ENCODE data around the gene NPIPB8. TPM values are rescaled to one million over a fixed set of nuclear protein-coding genes. Genes with fewer than 3 reads are reported as not detected.
A peak's percentile ranks its signal among the peaks of the same experiment; 100 is the strongest.

NPIPB8 gene
- total and polyA plus RNA-seq, 2 of the 13 experiments (the other 11 are each of a cell fraction or from before 2014, with no cell fraction given) = 0.49 to 2.3 TPM

DNA sequence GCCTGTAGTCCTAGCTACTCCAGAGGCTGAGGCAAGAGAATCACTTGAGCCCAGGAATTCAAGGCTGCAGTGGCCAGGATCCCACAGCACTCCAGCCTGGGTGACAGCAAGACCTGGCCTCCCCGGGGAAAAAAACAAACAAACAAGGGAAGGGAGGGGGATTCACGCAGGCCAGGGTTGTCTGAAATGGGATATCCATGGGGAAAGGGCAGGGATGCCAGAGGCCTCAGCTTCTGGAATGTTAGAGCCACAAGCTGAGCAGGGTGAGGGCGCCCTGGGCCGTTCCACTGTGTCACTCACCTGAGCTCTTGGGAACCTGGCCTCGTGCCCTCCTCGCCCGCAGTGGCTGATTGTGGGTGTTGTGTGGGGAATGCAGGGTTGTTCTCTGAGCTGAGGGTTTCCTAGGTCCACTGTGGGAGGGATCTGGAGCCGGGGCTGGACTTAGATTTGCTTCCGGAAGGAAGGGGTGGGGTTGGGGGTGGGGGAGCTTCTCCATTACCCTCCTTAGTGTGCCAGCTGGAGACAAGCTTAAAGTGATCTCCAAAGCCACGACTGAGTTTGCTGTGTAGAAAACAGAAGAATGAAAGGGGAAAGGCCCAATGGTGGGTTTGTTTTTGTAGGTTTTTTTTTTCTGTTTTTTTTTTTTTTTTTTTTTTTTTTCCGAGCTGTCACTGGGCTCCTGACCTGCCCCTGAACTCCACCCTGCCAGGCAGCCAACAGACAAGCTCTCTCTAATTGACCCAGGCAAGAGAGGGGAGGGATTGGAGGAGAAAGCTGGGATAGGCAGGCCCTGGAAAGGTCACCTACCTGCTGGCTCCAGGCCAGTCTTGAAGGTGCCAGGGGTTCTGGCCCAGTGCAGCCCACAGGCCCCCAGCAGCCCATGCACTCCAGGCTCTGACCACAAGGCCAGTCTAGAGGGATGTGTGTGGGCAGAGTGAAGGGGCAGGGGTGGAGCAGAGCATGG, 28.0 kb upstream of the NPIPB8 start, which contains the start of gene SULT1A1 (continued):
- TF ChIP-seq ETV5 (CRISPR knock-in tag; IDR thresholded peaks at IDR 0.05; ENCODE audit: borderline replicate concordance) (peak; percentile 68), REL (CRISPR knock-in tag; conservative IDR thresholded peaks at IDR 0.05) (no peak), ZFP1 (CRISPR knock-in tag; IDR thresholded peaks at IDR 0.05) (0 out of 2 replicates have a peak, but pooled peaks have one; percentile 17)
- TF ChIP-seq, protein P1, sequence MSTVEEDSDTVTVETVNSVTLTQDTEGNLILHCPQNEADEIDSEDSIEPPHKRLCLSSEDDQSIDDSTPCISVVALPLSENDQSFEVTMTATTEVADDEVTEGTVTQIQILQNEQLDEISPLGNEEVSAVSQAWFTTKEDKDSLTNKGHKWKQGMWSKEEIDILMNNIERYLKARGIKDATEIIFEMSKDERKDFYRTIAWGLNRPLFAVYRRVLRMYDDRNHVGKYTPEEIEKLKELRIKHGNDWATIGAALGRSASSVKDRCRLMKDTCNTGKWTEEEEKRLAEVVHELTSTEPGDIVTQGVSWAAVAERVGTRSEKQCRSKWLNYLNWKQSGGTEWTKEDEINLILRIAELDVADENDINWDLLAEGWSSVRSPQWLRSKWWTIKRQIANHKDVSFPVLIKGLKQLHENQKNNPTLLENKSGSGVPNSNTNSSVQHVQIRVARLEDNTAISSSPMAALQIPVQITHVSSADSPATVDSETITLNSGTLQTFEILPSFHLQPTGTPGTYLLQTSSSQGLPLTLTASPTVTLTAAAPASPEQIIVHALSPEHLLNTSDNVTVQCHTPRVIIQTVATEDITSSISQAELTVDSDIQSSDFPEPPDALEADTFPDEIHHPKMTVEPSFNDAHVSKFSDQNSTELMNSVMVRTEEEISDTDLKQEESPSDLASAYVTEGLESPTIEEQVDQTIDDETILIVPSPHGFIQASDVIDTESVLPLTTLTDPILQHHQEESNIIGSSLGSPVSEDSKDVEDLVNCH (CRISPR knock-in tag; IDR thresholded peaks at IDR 0.05) = no peak; the same call in 1 of the 2 replicates

DNA sequence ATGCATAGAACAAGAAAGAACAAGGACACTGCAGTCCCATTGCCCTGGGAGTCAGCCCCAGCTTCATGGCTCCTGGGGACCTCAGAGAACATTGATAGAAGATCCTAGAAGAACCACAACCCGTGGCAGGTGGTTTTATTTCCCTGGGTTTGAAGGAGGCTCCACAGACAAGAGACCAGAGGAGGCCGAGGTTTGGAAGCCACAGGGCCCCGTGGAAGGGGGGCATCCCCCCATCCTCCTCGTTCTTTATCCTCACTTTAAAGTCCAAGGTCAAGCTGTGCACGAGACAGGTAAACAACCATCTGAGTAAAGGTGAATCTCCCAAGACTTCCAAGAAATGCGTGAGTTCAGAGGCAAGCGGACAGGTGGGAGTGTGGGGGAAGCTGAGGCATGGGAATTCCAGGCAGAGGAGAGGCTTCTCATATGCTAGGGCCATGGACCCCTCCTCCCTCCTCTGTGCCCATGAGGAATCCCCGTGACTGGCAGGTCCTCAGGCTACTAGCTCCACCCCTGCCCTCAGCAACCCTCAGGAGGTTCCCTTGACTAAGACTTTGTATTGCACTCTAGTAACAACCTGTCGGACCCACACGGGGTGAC, 27.2 kb upstream of the NPIPB8 start:
- in situ Hi-C loops (cut with HindIII; ENCODE audit: extremely low pct_ligation_motif_present, low pct_unique_long_range_greater_than_20kb) = no loop called here
- Histone ChIP-seq H4K20me1 (ENCODE audit: insufficient read depth, low read length) (no peaks in the 10 kb centered on the region), H3K9me3 (ENCODE audit: low read length) (no peaks in the 10 kb centered on the region), H3K36me3 (replicated peaks in 1 of 2; ENCODE audit: control insufficient read depth in 1 of 2, insufficient read depth in 2 of 2, low read length in 2 of 2) (peaks cover 0 to 17% of the 10 kb centered on the region in 2 experiments; a peak in 3 of 5 replicates), H3K9ac (ENCODE audit: insufficient read depth, low read depth, low read length) (peak overlapping the region; percentile 77), H3K27me3 (ENCODE audit: control insufficient read depth in 1 of 2, insufficient read depth in 2 of 2, low read length in 2 of 2) (no peaks in the 10 kb centered on the region), H3K4me3 (replicated peaks in 1 of 3; ENCODE audit: insufficient read depth in 1 of 3, low read depth in 2 of 3, low read length in 3 of 3) (peak overlapping the region; percentile 66 to 90 (median 70)), H3K79me2 (ENCODE audit: insufficient read depth, low read length) (peaks cover 12% of the 10 kb centered on the region), H3K4me2 (ENCODE audit: low read depth, low read length) (peak overlapping the region; percentile 99), H3K27ac (ENCODE audit: extremely low read length, insufficient read depth, low read length) (peak overlapping the region; percentile 47), H2AFZ (ENCODE audit: low read length) (peak overlapping the region; percentile 17), H3K4me1 (ENCODE audit: insufficient read depth, low read length) (peaks cover 39% of the 10 kb centered on the region)
- no TSS peak for BruUV-seq (replicated peaks)
- CTCF ChIA-PET (ENCODE audit: low intra/inter-chr PET ratio, low total read pairs) = no interaction called here
- intact Hi-C loops (cut with micrococcal nuclease; ENCODE audit: unreplicated experiment) = loop anchor here (10.0 kb wide), 1 partner anchor 66 kb away; no protein-coding TSS in a partner anchor
- DNase-seq (ENCODE audit: low spot score) (no peak), ATAC-seq (no peak), FAIRE-seq (no peak)
- POLR2A ChIA-PET = interaction anchor here (0.6 to 3.1 kb wide), 16 partner anchors 8 to 286 kb away, joined by 3 to 175 read pairs (median 5); partner anchors contain the start of genes NUPR1, SULT1A2 and TUFM
- 6% methylated on average over 10 of the region's 10 CpGs for WGBS (ENCODE audit: low lambda C conversion rate)
- TF ChIP-seq, protein P2, sequence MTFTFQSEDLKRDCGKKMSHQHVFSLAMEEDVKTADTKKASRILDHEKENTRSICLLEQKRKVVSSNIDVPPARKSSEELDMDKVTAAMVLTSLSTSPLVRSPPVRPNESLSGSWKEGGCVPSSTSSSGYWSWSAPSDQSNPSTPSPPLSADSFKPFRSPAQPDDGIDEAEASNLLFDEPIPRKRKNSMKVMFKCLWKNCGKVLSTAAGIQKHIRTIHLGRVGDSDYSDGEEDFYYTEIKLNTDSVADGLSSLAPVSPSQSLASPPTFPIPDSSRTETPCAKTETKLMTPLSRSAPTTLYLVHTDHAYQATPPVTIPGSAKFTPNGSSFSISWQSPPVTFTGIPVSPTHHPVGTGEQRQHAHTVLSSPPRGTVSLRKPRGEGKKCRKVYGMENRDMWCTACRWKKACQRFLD (CRISPR knock-in tag; IDR thresholded peaks at IDR 0.05; ENCODE audit: borderline replicate concordance) = no peak; the same call in 1 of the 2 replicates
- TF ChIP-seq, protein P3, sequence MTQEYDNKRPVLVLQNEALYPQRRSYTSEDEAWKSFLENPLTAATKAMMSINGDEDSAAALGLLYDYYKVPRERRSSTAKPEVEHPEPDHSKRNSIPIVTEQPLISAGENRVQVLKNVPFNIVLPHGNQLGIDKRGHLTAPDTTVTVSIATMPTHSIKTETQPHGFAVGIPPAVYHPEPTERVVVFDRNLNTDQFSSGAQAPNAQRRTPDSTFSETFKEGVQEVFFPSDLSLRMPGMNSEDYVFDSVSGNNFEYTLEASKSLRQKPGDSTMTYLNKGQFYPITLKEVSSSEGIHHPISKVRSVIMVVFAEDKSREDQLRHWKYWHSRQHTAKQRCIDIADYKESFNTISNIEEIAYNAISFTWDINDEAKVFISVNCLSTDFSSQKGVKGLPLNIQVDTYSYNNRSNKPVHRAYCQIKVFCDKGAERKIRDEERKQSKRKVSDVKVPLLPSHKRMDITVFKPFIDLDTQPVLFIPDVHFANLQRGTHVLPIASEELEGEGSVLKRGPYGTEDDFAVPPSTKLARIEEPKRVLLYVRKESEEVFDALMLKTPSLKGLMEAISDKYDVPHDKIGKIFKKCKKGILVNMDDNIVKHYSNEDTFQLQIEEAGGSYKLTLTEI (CRISPR knock-in tag; conservative IDR thresholded peaks at IDR 0.05) = no peak
- TF ChIP-seq DMAP1 (CRISPR knock-in tag; IDR thresholded peaks at IDR 0.05) (no peak), ZSCAN31 (CRISPR knock-in tag; IDR thresholded peaks at IDR 0.05; ENCODE audit: low read depth) (0 out of 2 replicates have a peak, but pooled peaks have one; percentile 39), ZNF766 (CRISPR knock-in tag; IDR thresholded peaks at IDR 0.05; ENCODE audit: borderline replicate concordance) (0 out of 2 replicates have a peak, but pooled peaks have one; percentile 2), ZNF792 (CRISPR knock-in tag; IDR thresholded peaks at IDR 0.05) (0 out of 2 replicates have a peak, but pooled peaks have one; percentile 13)

Data from HepG2 (cell line).